Activated CD4-positive, alpha-beta T cell treated with anti-CD3 and anti-CD28 coated beads for 48 hours (primary cell): ENCODE data around the gene CARNS1.
"Not testable (repeated sequence)": the region's sequence is repeated elsewhere in the genome, so short reads cannot be mapped to it uniquely, and the experiment has no call there.

ENCODE experiments used
- DNase-seq: peaks from one replicate; pipeline ENCODE4 v3.0.0-alpha.2; 2020

CARNS1 gene

GRCh38 chr11:67445515-67445914 is 30.0 kb downstream of the CARNS1 start:
- DNase-seq: no peak

- DNase-seq: no peak
These were observed 32.7 kb downstream of the CARNS1 start for GRCh38 chr11:67448220-67448609.

DNA sequence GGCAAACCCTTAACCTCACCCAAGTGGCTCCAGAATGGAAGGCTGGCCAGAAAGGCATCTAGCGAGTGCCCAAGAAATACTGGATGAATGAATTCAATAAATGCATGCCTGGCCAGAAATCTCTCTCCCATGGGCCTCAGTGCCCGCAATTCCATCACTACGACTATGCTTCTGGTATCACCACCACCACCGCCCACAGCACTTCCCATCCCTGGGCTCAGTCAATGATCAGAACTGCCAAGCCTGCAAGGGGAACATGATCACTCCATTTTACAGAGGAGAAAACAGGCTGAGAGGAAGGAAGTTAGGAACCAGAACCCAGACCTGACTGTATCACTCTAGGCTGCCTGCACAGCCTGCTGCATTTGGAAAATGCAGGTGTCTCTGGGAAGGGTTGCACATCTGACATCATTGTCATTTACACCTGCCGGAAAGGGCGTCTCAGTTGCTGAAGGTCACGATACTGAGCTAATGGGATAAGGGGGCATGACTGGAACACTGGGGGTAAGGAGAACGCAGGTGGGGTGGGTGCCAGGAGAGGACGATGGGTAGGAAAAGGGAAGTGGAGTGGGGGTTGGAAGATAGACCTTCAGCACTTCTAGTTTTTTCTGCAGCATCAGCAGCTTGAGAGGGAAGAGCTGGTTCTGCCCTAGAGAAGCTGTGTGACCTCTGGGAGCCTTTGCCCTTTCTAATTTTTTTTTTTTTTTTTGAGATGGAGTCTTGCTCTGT is 33.8 kb downstream of the CARNS1 start:
- DNase-seq: no peak

- DNase-seq: no peak
These were observed 35.5 kb downstream of the CARNS1 start for GRCh38 chr11:67450796-67451657.

DNA sequence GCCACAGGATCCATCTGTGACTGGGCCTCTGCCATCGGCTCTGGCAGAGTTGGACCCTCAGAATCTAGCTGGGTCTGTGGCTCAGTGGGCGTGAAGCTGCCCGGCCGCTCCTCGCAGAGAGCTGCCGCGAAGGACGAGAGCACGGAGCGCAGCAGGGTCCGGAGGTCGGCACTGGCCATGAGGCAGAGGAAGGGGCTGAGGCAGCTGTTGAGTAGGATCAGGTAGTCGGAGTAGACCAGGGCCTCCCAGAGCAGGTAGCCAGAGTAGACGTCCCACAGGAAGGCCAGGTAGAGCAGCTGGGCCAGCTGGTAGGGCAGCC is 36.1 kb downstream of the CARNS1 start:
- DNase-seq: no peak

GRCh38 chr11:67452141-67452952 is 36.9 kb downstream of the CARNS1 start, which contains the start of gene GPR152:
GPR152 (minus strand) TSS chr11:67452729; CDS start chr11:67452724, 5 bp downstream.
- DNase-seq: no peak

DNA sequence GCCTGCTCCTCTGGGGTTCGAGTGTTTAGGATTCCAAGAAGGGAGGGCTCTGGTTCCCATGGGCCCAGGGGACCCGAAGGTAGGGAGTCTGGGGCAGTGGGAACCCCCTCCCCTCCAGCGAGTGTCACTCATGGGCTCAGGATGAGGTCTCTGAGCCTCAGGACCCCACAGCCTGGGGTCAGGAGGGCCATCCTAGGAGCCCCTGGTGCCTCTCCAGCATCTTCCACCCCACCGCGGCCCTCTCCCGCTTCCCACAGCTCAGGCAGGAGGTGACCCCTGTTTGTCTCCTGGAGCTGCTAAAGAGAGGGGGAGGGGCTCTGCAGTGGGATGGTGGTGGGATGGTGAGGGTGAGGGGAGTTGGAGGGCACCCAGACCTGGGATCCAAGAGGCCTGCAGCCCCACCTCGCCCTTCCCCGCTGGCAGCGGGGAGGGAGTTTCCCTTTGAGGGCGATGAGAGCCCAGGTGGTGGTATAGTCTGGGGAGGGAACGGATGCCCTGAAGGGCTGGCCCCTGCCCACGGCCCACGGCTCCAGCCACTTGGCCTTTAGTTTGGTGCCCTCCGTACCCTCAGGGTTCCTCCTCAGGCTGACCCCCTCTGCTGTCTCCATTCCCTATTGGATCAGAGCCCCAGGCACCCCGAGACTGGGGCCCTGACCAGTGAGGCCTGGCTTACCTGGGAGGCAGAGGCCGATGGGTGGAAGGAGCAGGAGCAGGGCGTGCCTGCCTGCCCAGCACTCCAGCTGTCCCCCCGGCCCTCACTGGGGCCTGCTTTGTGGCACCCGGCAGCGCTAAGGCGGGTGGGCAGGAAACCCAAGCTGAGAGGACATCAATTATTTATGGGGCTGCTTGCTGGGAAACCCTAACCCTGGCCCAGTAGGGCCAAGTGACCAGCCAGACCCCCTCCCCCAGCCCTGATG is 38.6 kb downstream of the CARNS1 start:
- no peak for DNase-seq

DNA sequence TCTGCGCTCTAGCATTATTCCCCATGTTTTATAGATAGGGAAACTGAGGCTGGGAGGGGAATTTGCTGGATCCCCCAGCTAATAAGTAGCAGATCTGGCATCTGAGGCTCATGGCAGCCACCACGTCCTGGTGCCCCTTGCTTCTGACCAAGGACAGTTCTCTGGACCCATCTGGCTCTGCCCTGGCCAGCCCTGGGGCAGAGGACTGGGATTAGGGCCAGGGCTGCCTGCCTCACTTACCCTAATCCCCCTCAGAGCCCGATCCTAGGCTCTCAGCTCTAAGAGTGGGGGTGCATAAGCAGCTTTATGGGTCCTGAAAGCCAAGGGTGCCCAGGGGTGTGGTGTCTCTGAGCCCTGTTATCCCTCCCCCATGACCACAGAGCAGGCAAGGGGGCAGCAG is 39.6 kb downstream of the CARNS1 start, which contains the start of gene CABP4:
TSS of gene CABP4 (plus strand) at position 301 of the 400 bp plus-strand sequence. CDS start at position 371, 70 bp downstream.
- DNase-seq: no peak

- DNase-seq: no peak
These were observed 40.7 kb downstream of the CARNS1 start for GRCh38 chr11:67456068-67456705.

- DNase-seq: no peak
These were observed 42.0 kb downstream of the CARNS1 start for GRCh38 chr11:67457453-67457852.

- no peak for DNase-seq
These were observed 42.8 kb downstream of the CARNS1 start for GRCh38 chr11:67458266-67458665.

GRCh38 chr11:67463186-67463585 is 47.7 kb downstream of the CARNS1 start:
- DNase-seq: no peak

DNA sequence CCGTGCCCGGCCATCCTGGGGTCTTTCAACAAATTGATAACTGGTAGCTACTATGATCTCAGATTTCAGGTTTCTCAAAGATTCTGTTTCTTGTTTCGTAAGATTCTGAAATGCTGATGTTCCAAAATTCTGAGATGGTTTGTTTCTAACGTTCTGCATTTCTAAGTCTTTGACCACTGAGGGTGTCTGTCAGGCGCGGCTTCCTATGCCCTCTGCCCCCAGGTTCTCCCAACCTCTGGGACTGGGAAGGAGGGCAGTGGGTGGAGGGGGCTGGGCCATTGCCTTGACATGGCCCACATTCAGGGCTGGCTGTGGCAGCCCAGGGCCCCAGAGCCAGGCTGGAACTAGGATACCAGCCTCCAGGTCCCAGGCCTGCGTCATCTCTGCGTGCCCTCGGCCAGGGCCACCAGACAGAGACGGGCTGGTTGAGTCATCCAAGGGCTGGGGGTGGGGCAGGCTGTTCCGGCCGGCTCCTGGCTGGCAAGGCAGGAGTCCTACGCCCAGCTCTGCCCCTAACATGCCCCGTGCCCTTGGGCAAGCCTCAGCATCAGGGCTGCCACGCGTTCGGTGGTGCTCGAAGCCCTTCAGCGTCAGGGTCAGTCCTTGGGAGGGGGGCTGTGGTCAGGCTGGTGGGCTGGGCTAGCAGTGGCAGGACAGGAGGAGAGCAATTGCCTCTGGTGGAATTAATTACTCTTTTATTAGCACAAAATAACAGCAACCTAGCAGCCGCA is 48.4 kb downstream of the CARNS1 start:
- no peak for DNase-seq

DNA sequence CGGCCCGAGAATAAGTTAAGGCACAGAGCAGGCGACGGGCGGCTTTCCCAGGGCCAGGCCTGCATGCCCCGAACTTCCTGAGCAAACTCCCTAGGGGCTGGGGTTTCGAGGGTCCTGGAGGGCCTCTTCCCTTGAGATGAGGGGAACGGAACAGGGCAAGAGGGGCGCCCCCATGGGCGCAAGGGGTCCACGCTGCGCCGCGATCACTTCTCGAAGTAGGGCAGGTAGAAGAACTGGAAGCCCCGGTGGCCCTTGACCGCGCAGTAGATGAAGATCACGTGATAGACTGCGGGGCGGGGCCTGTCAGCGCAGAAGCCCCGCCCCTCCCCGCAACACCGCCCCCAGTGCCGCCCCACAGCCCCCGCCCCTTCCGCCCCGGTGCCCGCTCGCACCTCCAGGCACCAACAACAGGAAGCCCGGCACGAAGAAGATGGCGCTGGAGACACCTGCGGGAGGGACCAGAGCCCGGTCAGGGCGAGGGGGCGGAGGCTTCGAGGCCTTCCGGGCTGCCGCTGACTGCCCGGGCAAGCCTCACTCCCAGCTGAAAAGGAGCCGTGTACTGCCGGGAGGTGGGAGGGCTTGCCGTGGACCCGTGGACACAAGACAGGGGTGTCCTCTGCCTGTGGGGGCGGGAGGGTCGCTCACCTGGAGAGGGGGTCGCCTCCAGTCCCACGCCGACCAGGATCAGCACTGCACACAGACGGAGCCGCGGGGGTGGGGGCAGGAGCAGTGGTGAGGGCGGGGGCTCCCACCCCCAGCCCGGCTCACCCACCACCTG is 49.1 kb downstream of the CARNS1 start:
- peak; percentile 95 for DNase-seq

- no peak for DNase-seq
These were observed 49.7 kb downstream of the CARNS1 start for GRCh38 chr11:67465189-67465510.

GRCh38 chr11:67465530-67465929 is 50.1 kb downstream of the CARNS1 start:
- DNase-seq: not testable (repeated sequence)

GRCh38 chr11:67466367-67466766 is 50.9 kb downstream of the CARNS1 start:
- no peak for DNase-seq

- DNase-seq: no peak
These were observed 51.7 kb downstream of the CARNS1 start for GRCh38 chr11:67466962-67467771.

- peak; percentile 54 for DNase-seq
These were observed 52.6 kb downstream of the CARNS1 start for GRCh38 chr11:67468056-67468455.

DNA sequence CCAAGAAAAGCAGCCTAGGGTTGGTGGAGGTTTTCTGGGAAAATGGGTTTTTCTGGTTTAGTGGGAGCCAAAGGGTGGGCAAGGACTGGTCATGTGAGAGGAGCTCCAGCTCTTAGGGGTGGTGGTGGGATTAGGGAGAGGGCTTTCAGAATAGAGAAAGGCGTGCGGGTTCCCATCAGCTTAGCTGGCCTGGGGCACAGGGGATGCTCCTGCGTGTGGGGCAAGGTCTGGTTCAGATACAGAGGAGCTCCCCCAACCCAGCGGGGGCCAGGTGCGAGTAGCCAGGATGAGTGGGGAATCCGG is 52.9 kb downstream of the CARNS1 start:
- no peak for DNase-seq
